HepG2 (cell line): ENCODE data around the gene PLBD2. TPM values are rescaled to one million over a fixed set of nuclear protein-coding genes. Genes with fewer than 3 reads are reported as not detected.

Experiments used
- ATAC-seq: fragments of 200-7000 bp; cut with Tn5 transposase; 3 replicates; pipeline ENCODE4 v1.9.1; 2020; ENCODE audit warnings: mild to moderate bottlenecking, moderate library complexity
- BruUV-seq: library from RNA; stranded (reverse); fragments of 400-500 nt; replicated peaks from 2 replicates; lab custom pipeline; 2021; lab: Mats Ljungman, UMichigan
- CTCF ChIA-PET: fragments of 300-600 bp; formaldehyde crosslinking; extraction: SDS; loops from one replicate; lab custom pipeline; 2021; ENCODE audit warnings: low total read pairs, inconsistent platforms, low intra/inter-chr PET ratio; lab: Yijun Ruan, JAX
- POLR2A ChIA-PET: fragments of 350-600 bp; sonication (Branson Sonifier 250); formaldehyde crosslinking; loops from one replicate; lab custom pipeline; 2020; ENCODE audit warnings: antibody characterized with exemption, inconsistent platforms; lab: Yijun Ruan, JAX
- DNase-seq: peaks from one replicate; pipeline ENCODE4 v3.0.0-alpha.2; 2015; ENCODE audit warnings: low spot score
- FAIRE-seq: peaks from 3 replicates; lab custom pipeline; 2011; peaks lifted over from hg19 to GRCh38; lab: Jason Lieb, UNC
- H2AFZ ChIP-seq: one replicate; pipeline ENCODE4 v1.6.1; 2011; ENCODE audit warnings: low read length, inconsistent platforms
- H3K27ac ChIP-seq: fragments of 300-600 bp; 3 replicates; pipeline ENCODE4 v1.8.0; 2011; ENCODE audit warnings: mixed run types, mild to moderate bottlenecking, mixed read lengths, low read length, inconsistent platforms; ENCODE audit not compliant: insufficient read depth; ENCODE audit errors: extremely low read length
- H3K27me3 ChIP-seq, 2 experiments: fragments of 200-600 bp in 1 of 2; 2 replicates in 1 of 2; 3 replicates in 1 of 2; pipeline versions ENCODE4 v1.6.0 to v1.8.0; 2011; ENCODE audit warnings: low read length in 2 of 2, mild to moderate bottlenecking in 2 of 2, moderate library complexity in 2 of 2, inconsistent platforms in 1 of 2; ENCODE audit not compliant: insufficient read depth in 2 of 2, control insufficient read depth in 1 of 2
- H3K36me3 ChIP-seq, 2 experiments: fragments of 200-600 bp in 1 of 2; replicated peaks in 1 of 2; 2 replicates in 1 of 2; 3 replicates in 1 of 2; pipeline versions ENCODE4 v1.5.1 to v1.8.0; 2011; ENCODE audit warnings: low read length in 2 of 2, inconsistent platforms in 1 of 2; ENCODE audit not compliant: insufficient read depth in 2 of 2, control insufficient read depth in 1 of 2
- H3K4me1 ChIP-seq: 2 replicates; pipeline ENCODE4 v1.5.1; 2012; ENCODE audit warnings: low read length, inconsistent platforms; ENCODE audit not compliant: insufficient read depth
- H3K4me2 ChIP-seq: 2 replicates; pipeline ENCODE4 v1.6.0; 2011; ENCODE audit warnings: low read depth, low read length, inconsistent platforms
- H3K4me3 ChIP-seq, 3 experiments: fragments of 200-600 bp in 1 of 3; sonication (generic), shearing (Covaris generic) in 1 of 3; replicated peaks in 1 of 3; 2 replicates each; pipeline ENCODE4 v1.5.1; 2011 to 2016; ENCODE audit warnings: low read length in 3 of 3, inconsistent platforms in 2 of 3, low read depth in 2 of 3, mild to moderate bottlenecking in 2 of 3, control low read depth in 1 of 3, mixed read lengths in 1 of 3; ENCODE audit not compliant: insufficient read depth in 1 of 3
- H3K79me2 ChIP-seq: one replicate; pipeline ENCODE4 v1.6.1; 2011; ENCODE audit warnings: low read length, inconsistent platforms; ENCODE audit not compliant: insufficient read depth
- H3K9ac ChIP-seq: 2 replicates; pipeline ENCODE4 v1.6.0; 2011; ENCODE audit warnings: mild to moderate bottlenecking, low read depth, low read length, inconsistent platforms; ENCODE audit not compliant: insufficient read depth
- H3K9me3 ChIP-seq: 2 replicates; pipeline ENCODE4 v1.5.1; 2012; ENCODE audit warnings: mild to moderate bottlenecking, low read length
- H4K20me1 ChIP-seq: 2 replicates; pipeline ENCODE4 v1.6.0; 2011; ENCODE audit warnings: inconsistent platforms, mild to moderate bottlenecking, low read length, moderate library complexity; ENCODE audit not compliant: insufficient read depth
- ARID2 ChIP-seq: sonication (generic); formaldehyde crosslinking; IDR thresholded peaks from 2 replicates; pipeline ENCODE4 v1.8.1; 2022; ENCODE audit warnings: mild to moderate bottlenecking, missing genetic modification reagents, borderline replicate concordance
- BCL6 ChIP-seq: IDR thresholded peaks from 2 replicates; pipeline ENCODE4 v1.6.1; 2016; ENCODE audit warnings: missing genetic modification reagents, missing compliant biosample characterization
- EHMT2 ChIP-seq: fragments of 200-600 bp; sonication (generic); IDR thresholded peaks from 2 replicates; pipeline ENCODE4 v1.7.0; 2017; ENCODE audit warnings: antibody characterized with exemption, low read depth, low read length, borderline replicate concordance
- FOXA1 ChIP-seq, 2 experiments: fragments of 450-650 bp in 1 of 2; sonication (generic) in 1 of 2; formaldehyde crosslinking in 1 of 2; IDR thresholded peaks; 2 replicates each; pipeline versions ENCODE4 v1.4.0 to v1.6.1; 2016 to 2020; ENCODE audit warnings: missing genetic modification reagents in 1 of 2
- HNRNPLL ChIP-seq: fragments of 200-400 bp; formaldehyde crosslinking; IDR thresholded peaks from 2 replicates; pipeline ENCODE4 v1.6.1; 2017; ENCODE audit warnings: mild to moderate bottlenecking, low read depth, low read length; ENCODE audit not compliant: poor library complexity, severe bottlenecking
- MATR3 ChIP-seq: sonication (generic); formaldehyde crosslinking; IDR thresholded peaks from 2 replicates; pipeline ENCODE4 v1.4.0; 2020; ENCODE audit warnings: missing genetic modification reagents
- MTERF4 ChIP-seq: sonication (generic); formaldehyde crosslinking; IDR thresholded peaks from 2 replicates; pipeline ENCODE4 v1.8.0; 2023; ENCODE audit warnings: mild to moderate bottlenecking, missing genetic modification reagents
- NFRKB ChIP-seq: fragments of 450-650 bp; IDR thresholded peaks from 2 replicates; pipeline ENCODE4 v1.6.1; 2017
- RFX3 ChIP-seq: IDR thresholded peaks from 2 replicates; pipeline ENCODE4 v1.6.1; 2016; ENCODE audit warnings: missing biosample characterization, missing genetic modification reagents
- SMC3 ChIP-seq: IDR thresholded peaks from 2 replicates; pipeline ENCODE4 v1.6.1; 2011; ENCODE audit warnings: low read length, improper control_type of control experiment
- TBX3 ChIP-seq: fragments of 450-650 bp; IDR thresholded peaks from 2 replicates; pipeline ENCODE4 v1.6.1; 2017; ENCODE audit warnings: antibody characterized with exemption, mild to moderate bottlenecking, inconsistent platforms, borderline replicate concordance
- TRAFD1 ChIP-seq: sonication (generic); formaldehyde crosslinking; IDR thresholded peaks from 2 replicates; pipeline ENCODE4 v1.5.1; 2020; ENCODE audit warnings: missing genetic modification reagents, mild to moderate bottlenecking, borderline replicate concordance
- ZNF121 ChIP-seq: sonication (generic); formaldehyde crosslinking; IDR thresholded peaks from 2 replicates; pipeline ENCODE4 v1.5.0; 2020; ENCODE audit warnings: mild to moderate bottlenecking, missing genetic modification reagents
- ZNF441 ChIP-seq: sonication (generic); formaldehyde crosslinking; IDR thresholded peaks from 2 replicates; pipeline ENCODE4 v1.7.0; 2021; ENCODE audit warnings: missing genetic modification reagents, borderline replicate concordance
- ZNF607 ChIP-seq: sonication (generic); formaldehyde crosslinking; IDR thresholded peaks from 2 replicates; pipeline ENCODE4 v1.5.1; 2020; ENCODE audit warnings: missing genetic modification reagents, mild to moderate bottlenecking, borderline replicate concordance
- ZNF772 ChIP-seq: sonication (generic); formaldehyde crosslinking; IDR thresholded peaks from 2 replicates; pipeline ENCODE4 v1.5.0; 2020; ENCODE audit warnings: mild to moderate bottlenecking, missing genetic modification reagents
- WGBS: methylation state at CpG from one replicate; pipeline ENCODE4 v1.1.6; 2017; ENCODE audit warnings: low lambda C conversion rate; 5-methylcytosine and 5-hydroxymethylcytosine counted together
- in situ Hi-C: cut with HindIII; loops from 2 replicates; pipeline ENCODE4 v1.10.0; 2017; ENCODE audit warnings: low pct_unique_long_range_greater_than_20kb; ENCODE audit not compliant: extremely low pct_ligation_motif_present
- intact Hi-C: fragments of 100-400 bp; cut with micrococcal nuclease; formaldehyde crosslinking; loops from one replicate; pipeline ENCODE4 v1.10.0; 2022; ENCODE audit not compliant: unreplicated experiment
- polyA plus RNA-seq, 8 experiments: library from polyadenylated mRNA; depleted of rRNA in 3 of 8; stranded (reverse) in 7 of 8; unstranded in 1 of 8; fragments of >200 nt; fragmentation: Illumina TruSeq in 4 of 8; extraction: Trizol in 4 of 8; gene quantifications; 2 replicates each; pipeline versions ENCODE4 v1.2.1 to v1.2.3, GENCODE V29; 2011 to 2016; ENCODE audit warnings: low read depth in 4 of 8, missing spikeins in 1 of 8, mixed read lengths in 1 of 8; ENCODE audit not compliant: insufficient read depth in 1 of 8
- total RNA-seq, 5 experiments: library from RNA; depleted of rRNA; stranded (reverse); fragments of >200 nt; fragmentation: Illumina TruSeq; extraction: Trizol; gene quantifications; 2 replicates each; pipeline ENCODE4 v1.2.3, GENCODE V29; 2016; ENCODE audit warnings: low read depth in 1 of 5

PLBD2 gene
- total and polyA plus RNA-seq, 2 of the 13 experiments (the other 11 are each of a cell fraction or from before 2014, with no cell fraction given), result 6.7 to 8.5 TPM

- DNase-seq, result no peak
- Histone ChIP-seq H3K4me3 (no peak overlapping the region), H3K27me3 (no peaks in the 10 kb centered on the region), H2AFZ (no peak overlapping the region), H3K79me2 (no peaks in the 10 kb centered on the region), H3K36me3 (peaks cover 6 to 32% of the 10 kb centered on the region in 2 experiments; a peak in 3 of 5 replicates), H4K20me1 (no peaks in the 10 kb centered on the region), H3K9me3 (no peaks in the 10 kb centered on the region), H3K27ac (no peak overlapping the region), H3K4me2 (no peak overlapping the region), H3K9ac (no peak overlapping the region), H3K4me1 (no peaks in the 10 kb centered on the region)
- BruUV-seq, result no TSS peak
- ChIA-PET POLR2A (no interaction called here), CTCF (no interaction called here)
- ATAC-seq, result no peak
- TF ChIP-seq ZNF121 (CRISPR knock-in tag) (peak; percentile 29; the same call in 1 of the 2 replicates), ARID2 (no peak), TRAFD1 (no peak), MTERF4 (no peak)
- 87% methylated on average over 3 of the region's 4 CpGs for WGBS
- FAIRE-seq, result no peak
- intact Hi-C loops, result no loop called here
- in situ Hi-C loops, result no loop called here
Measured at GRCh38 chr12:113374823-113375428, 16.5 kb downstream of the PLBD2 start.

- H4K20me1 ChIP-seq, result no peaks in the 10 kb centered on the region
- ChIA-PET CTCF (no interaction called here), POLR2A (no interaction called here)
- H3K9me3 ChIP-seq, result no peaks in the 10 kb centered on the region
- in situ Hi-C loops, result no loop called here
- no peak overlapping the region for H3K4me3 ChIP-seq
- ATAC-seq (no peak), DNase-seq (no peak), FAIRE-seq (no peak)
- intact Hi-C loops, result no loop called here
- H3K9ac ChIP-seq, result no peak overlapping the region
- H3K4me2 ChIP-seq, result no peak overlapping the region
- BruUV-seq, result no TSS peak
- no peaks in the 10 kb centered on the region for H3K79me2 ChIP-seq
- H3K27me3 ChIP-seq, result no peaks in the 10 kb centered on the region
- no peaks in the 10 kb centered on the region for H3K4me1 ChIP-seq
- H3K27ac ChIP-seq, result no peak overlapping the region
- over 99% methylated on average over 3 of the region's 3 CpGs for WGBS
- no peak overlapping the region for H2AFZ ChIP-seq
- peaks cover 8 to 19% of the 10 kb centered on the region in 2 experiments; a peak in 3 of 5 replicates for H3K36me3 ChIP-seq
- TF ChIP-seq MATR3 (CRISPR knock-in tag), result no peak
- no peak for TF ChIP-seq TBX3
- no peak for TF ChIP-seq RFX3 (CRISPR knock-in tag)
- TF ChIP-seq ZNF772 (CRISPR knock-in tag), result no peak
- TF ChIP-seq NFRKB, result no peak
- no peak for TF ChIP-seq FOXA1 (IDR thresholded peaks at IDR 0.05)
- TF ChIP-seq FOXA1 (CRISPR knock-in tag; IDR thresholded peaks at IDR 0.05), result no peak
- TF ChIP-seq ZNF441 (CRISPR knock-in tag), result no peak
- TF ChIP-seq SMC3, result no peak
- TF ChIP-seq ZNF607 (CRISPR knock-in tag), result no peak
- TF ChIP-seq HNRNPLL, result no peak
- TF ChIP-seq BCL6, result no peak
- TF ChIP-seq EHMT2, result no peak
Measured at GRCh38 chr12:113378291-113378690, 19.9 kb downstream of the PLBD2 start.
